Uterus (tissue), 2 donors: Measurements from ENCODE around the gene CPLANE2.

ENCODE experiments used
- CTCF ChIP-seq, 4 experiments: fragments of 200-600 bp in 2 of 4; fragments of 450-650 bp in 2 of 4; sonication (generic) in 2 of 4; IDR thresholded peaks; one replicate each; pipeline ENCODE4 v1.5.1; 2016 to 2019; ENCODE audit warnings: antibody characterized with exemption in 4 of 4, mild to moderate bottlenecking in 2 of 4, moderate library complexity in 1 of 4
- POLR2A ChIP-seq, 2 donors: fragments of 450-650 bp; IDR thresholded peaks; one replicate each; pipeline ENCODE4 v1.6.1; 2016; ENCODE audit warnings: antibody characterized with exemption in 2 of 2, mild to moderate bottlenecking in 1 of 2, moderate library complexity in 1 of 2

GRCh38 chr1:16205334-16205671, 31.7 kb downstream of the CPLANE2 start:
- TF ChIP-seq CTCF (IDR thresholded peaks at IDR 0.05) = no peak
- no peak for TF ChIP-seq POLR2A (IDR thresholded peaks at IDR 0.05)
